Measurements from ENCODE around the gene SH3BP4. TPM values are rescaled to one million over a fixed set of nuclear protein-coding genes. Genes with fewer than 3 reads are reported as not detected.

SH3BP4 gene
- total and polyA plus RNA-seq, 2 donors (not counting 1 experiment from before 2014, with no cell fraction given): 1.00 to 1.3 TPM

GRCh38 chr2:235007664-235008457 lies 56.0 kb downstream of the SH3BP4 start:
- 91% methylated on average over 23 of the region's 25 CpGs for WGBS (ENCODE audit: insufficient coverage)
- intact Hi-C loops (cut with micrococcal nuclease): no loop called here
- H4K20me1 ChIP-seq (ENCODE audit: control insufficient read depth, insufficient read depth, low read length, poor library complexity, severe bottlenecking): no peaks in the 10 kb centered on the region

More at GRCh38 chr2:235007664-235008457, 56.0 kb downstream of the SH3BP4 start:
- Histone ChIP-seq H3K27ac (ENCODE audit: low read length in 2 of 2) (no peak overlapping the region), H3K4me3 (ENCODE audit: control extremely low read depth in 1 of 5, extremely low read depth in 1 of 5, insufficient read depth in 1 of 5, low read depth in 2 of 5, low read length in 4 of 5) (no peak overlapping the region), H3K36me3 (replicated peaks in 1 of 2; ENCODE audit: control extremely low read depth in 1 of 2, control insufficient read depth in 1 of 2, extremely low read depth in 1 of 2, insufficient read depth in 2 of 2, low read length in 1 of 2) (no peaks in the 10 kb centered on the region), H3K9ac (ENCODE audit: low read length) (no peak overlapping the region), H2AFZ (ENCODE audit: insufficient read depth, low read depth, low read length, poor library complexity, severe bottlenecking) (no peak overlapping the region), H3K27me3 (replicated peaks in 1 of 4; ENCODE audit: control extremely low read depth in 1 of 4, control insufficient read depth in 3 of 4, insufficient read depth in 4 of 4, low read length in 3 of 4) (no peaks in the 10 kb centered on the region), H3K4me1 (ENCODE audit: control insufficient read depth in 2 of 2, insufficient read depth in 2 of 2, low read length in 2 of 2) (no peaks in the 10 kb centered on the region), H3K9me3 (ENCODE audit: control extremely low read depth in 1 of 3, control insufficient read depth in 2 of 3, insufficient read depth in 1 of 3, low read length in 2 of 3) (peaks cover 0 to 4% (median 0%) of the 10 kb centered on the region in 3 donors), H3K4me2 (replicated peaks; ENCODE audit: low read depth, low read length, poor library complexity, severe bottlenecking) (no peak overlapping the region), H3K79me2 (ENCODE audit: control insufficient read depth, insufficient read depth, low read length) (no peaks in the 10 kb centered on the region)
- POLR2A ChIA-PET: interaction anchor here (0.6 kb wide), 1 partner anchor 9 kb away, joined by 3 read pairs; no protein-coding TSS in a partner anchor
- TF ChIP-seq CTCF (IDR thresholded peaks at IDR 0.05) (no peak), EZH2 (IDR thresholded peaks at IDR 0.05; ENCODE audit: borderline replicate concordance, insufficient read depth, low read depth, low read length, poor library complexity, severe bottlenecking) (no peak)
- peaks cover 3% of the 10 kb centered on the region for H3K27me3 Mint-ChIP-seq
- no peak for ATAC-seq (ENCODE audit: low read depth)
- no peak for DNase-seq
- H3K4me3 Mint-ChIP-seq: no peak overlapping the region
- H3K9me3 Mint-ChIP-seq (ENCODE audit: insufficient read depth): no peaks in the 10 kb centered on the region
- H3K4me1 Mint-ChIP-seq: no peaks in the 10 kb centered on the region
- H3K27ac Mint-ChIP-seq: no peak overlapping the region
- CTCF ChIA-PET: interaction anchor here (1.1 kb wide), 1 partner anchor 10 kb away, joined by 3 read pairs; no protein-coding TSS in a partner anchor
